ENCODE results near the gene ADGRG7.

ADGRG7 gene

DNA sequence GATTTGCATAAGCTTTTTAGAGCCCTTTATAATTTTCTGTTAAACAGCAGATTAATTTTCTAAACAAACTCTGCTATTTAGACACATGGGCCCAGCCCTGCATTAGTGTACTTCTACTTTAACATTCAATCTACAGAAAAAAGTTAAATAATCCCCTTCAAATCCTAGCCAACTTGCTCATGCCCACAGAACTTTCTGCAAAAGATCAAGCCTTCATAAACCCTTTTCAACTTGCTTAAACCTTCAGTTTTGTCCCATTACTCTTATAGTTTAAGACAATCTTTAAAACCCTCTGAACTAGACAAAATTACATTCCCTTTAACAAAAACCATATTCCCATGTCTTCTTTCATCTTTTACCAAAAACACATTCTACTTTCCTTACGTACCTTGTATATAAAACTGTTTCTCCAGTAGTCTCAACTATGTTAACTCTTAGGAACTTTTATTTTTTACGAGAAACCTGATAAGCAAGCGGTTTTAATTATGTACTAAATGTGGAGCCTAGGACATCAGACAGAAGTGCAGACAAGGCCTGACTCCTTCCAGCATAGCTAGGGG is 25.2 kb upstream of the ADGRG7 start:
- no peak for DNase-seq (ENCODE audit: low read depth)
- no peak overlapping the region for H3K4me3 ChIP-seq (ENCODE audit: low read depth, low read length)
- TF ChIP-seq, protein P1, sequence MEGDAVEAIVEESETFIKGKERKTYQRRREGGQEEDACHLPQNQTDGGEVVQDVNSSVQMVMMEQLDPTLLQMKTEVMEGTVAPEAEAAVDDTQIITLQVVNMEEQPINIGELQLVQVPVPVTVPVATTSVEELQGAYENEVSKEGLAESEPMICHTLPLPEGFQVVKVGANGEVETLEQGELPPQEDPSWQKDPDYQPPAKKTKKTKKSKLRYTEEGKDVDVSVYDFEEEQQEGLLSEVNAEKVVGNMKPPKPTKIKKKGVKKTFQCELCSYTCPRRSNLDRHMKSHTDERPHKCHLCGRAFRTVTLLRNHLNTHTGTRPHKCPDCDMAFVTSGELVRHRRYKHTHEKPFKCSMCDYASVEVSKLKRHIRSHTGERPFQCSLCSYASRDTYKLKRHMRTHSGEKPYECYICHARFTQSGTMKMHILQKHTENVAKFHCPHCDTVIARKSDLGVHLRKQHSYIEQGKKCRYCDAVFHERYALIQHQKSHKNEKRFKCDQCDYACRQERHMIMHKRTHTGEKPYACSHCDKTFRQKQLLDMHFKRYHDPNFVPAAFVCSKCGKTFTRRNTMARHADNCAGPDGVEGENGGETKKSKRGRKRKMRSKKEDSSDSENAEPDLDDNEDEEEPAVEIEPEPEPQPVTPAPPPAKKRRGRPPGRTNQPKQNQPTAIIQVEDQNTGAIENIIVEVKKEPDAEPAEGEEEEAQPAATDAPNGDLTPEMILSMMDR (conservative IDR thresholded peaks at IDR 0.05; ENCODE audit: low read depth, low read length), result no peak

DNA sequence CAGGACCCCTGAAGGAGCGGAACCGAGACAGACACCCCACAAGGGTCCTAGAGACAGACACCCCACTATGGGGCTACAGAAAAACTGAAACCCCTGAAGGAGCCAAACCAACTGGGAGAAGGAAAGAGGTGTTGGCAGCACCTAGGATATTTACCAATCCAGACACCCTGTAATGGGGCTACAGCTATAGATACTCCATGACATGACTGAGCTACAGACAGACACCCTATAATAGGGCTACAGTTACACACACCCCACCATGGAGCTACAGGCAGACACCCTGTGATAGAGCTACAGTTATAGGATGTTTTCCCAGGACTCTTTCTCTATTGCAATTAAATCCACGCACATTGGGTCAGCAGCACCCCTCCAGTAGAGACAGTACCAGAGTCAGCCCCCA is 22.6 kb upstream of the ADGRG7 start:
- no peak for DNase-seq (ENCODE audit: low read depth)
- H3K4me3 ChIP-seq (ENCODE audit: low read depth, low read length), result no peak overlapping the region
- TF ChIP-seq, protein P1 (conservative IDR thresholded peaks at IDR 0.05; ENCODE audit: low read depth, low read length), result no peak

DNA sequence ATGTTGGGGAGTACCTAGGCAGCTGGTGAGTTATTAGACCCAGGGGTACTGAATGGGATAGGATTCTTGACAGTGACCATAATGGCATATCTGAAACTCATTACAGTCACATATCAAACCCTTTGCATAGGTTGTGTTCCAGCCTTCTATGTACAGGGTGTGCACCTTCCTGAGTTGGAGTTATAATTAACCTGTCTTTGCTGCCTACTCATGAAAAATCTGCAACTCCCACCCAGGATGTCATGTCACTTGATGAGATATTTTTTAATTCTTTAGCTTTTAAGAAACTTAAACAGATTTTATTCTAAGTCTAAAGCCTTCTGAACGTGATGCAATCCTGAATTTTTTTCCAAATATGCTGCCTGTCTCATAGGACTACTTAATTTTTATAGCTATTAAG is 21.1 kb upstream of the ADGRG7 start:
- TF ChIP-seq, protein P1 (conservative IDR thresholded peaks at IDR 0.05; ENCODE audit: low read depth, low read length), result no peak
- DNase-seq (ENCODE audit: low read depth), result no peak
- H3K4me3 ChIP-seq (ENCODE audit: low read depth, low read length), result no peak overlapping the region

DNA sequence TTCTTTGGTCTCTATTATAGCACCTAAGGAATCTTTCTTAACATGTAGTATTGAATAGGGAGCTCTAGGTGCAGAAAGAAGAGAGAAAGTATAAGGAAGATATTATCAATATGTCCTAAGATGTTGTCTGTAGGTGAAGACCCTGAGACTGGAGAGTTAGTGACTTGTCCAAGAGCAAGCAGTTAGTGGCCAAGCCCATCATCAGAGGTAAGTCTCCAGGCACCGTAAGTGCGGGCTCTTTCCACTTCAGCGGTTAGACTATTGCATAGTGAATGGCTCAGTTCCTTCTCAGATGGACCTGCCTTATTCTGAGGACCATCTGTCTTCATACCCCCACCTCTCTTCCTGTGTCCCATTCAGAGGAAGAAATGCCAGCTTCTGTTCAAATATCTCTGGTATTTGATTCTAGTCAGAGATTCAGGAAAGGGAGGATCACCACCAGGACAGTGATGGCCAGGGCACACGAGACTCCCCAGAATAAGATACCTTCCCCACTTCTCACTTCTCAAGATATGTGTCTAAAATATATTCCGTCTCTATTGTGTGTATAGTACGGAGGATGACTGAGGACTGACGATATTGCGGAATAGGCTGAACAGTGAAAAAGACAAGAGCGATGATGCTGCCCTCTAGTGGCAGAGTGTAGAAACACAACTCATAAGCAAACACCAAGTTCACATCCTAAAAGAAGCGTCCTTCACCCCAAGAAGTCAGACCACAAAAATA is 19.1 kb upstream of the ADGRG7 start:
- no peak overlapping the region for H3K4me3 ChIP-seq (ENCODE audit: low read depth, low read length)
- peak; percentile 85 for DNase-seq (ENCODE audit: low read depth)
- TF ChIP-seq, protein P1 (conservative IDR thresholded peaks at IDR 0.05; ENCODE audit: low read depth, low read length), result peak; percentile 86

DNA sequence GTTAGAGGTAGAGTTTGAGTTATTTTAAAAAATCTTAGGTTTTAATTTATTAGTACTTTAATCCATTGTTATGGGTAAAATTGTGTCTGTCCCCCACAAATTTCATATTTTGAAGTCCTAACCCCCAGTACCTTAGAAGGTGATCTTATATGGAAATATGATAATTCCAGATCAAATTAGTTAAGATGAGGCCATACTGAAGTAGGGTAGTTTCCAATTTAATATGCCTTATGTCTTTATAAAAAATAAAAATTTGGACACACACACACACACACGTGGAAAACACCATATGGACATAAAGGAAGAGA is 18.6 kb upstream of the ADGRG7 start:
- TF ChIP-seq, protein P1 (conservative IDR thresholded peaks at IDR 0.05; ENCODE audit: low read depth, low read length), result no peak
- no peak overlapping the region for H3K4me3 ChIP-seq (ENCODE audit: low read depth, low read length)
- no peak for DNase-seq (ENCODE audit: low read depth)

DNA sequence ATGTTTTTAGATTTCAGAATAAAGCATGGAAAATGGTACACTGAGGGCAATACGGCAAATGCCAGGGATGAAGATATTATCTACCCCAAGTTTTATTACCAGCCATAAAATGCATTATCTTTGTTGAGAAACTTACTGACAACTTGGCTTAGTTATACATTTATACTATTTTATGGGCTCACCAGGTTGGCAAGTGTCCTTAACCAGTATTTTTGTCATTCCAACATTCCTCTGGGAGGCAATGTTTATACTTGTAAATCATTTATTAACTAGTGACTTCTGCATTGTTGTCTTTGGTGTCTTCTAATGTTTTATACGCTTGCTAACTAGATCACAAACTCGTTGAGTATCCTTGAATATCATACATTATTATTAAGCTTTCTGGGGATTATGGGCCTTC is 18.0 kb upstream of the ADGRG7 start:
- H3K4me3 ChIP-seq (ENCODE audit: low read depth, low read length), result no peak overlapping the region
- TF ChIP-seq, protein P1 (conservative IDR thresholded peaks at IDR 0.05; ENCODE audit: low read depth, low read length), result no peak
- DNase-seq (ENCODE audit: low read depth), result no peak

Data from choroid plexus epithelial cell (primary cell).